Stimulated activated naive CD8-positive, alpha-beta T cell treated with anti-CD3 and anti-CD28 coated beads, Interleukin-15, amount 100 ng/mL, for 72 hours (primary cell): Measurements from ENCODE around the gene SBF2.

ENCODE experiments used
- ATAC-seq: fragments of 150-1000 bp; cut with Tn5 transposase; 2 replicates; pipeline ENCODE4 v1.10.0; 2021; ENCODE audit warnings: mild to moderate bottlenecking, moderate library complexity
- DNase-seq, 2 donors: peaks; one replicate each; pipeline ENCODE4 v3.0.0; 2021 to 2022
- H3K27ac Mint-ChIP-seq, 2 donors: one replicate each; pipeline ENCODE4 v1.8.0; 2022; ENCODE audit warnings: mild to moderate bottlenecking in 2 of 2, mixed read lengths in 2 of 2, moderate library complexity in 2 of 2
- H3K27me3 Mint-ChIP-seq: one replicate; pipeline ENCODE4 v1.8.0; 2022; ENCODE audit warnings: mixed read lengths
- H3K4me1 Mint-ChIP-seq: one replicate; pipeline ENCODE4 v1.8.0; 2022; ENCODE audit warnings: mild to moderate bottlenecking, mixed read lengths
- H3K4me3 Mint-ChIP-seq, 2 donors: one replicate each; pipeline ENCODE4 v1.8.0; 2022; ENCODE audit warnings: mild to moderate bottlenecking in 2 of 2, mixed read lengths in 2 of 2, moderate library complexity in 1 of 2
- H3K9me3 Mint-ChIP-seq, 2 donors: one replicate each; pipeline ENCODE4 v1.8.0; 2022; ENCODE audit warnings: mixed read lengths in 2 of 2

The SBF2 gene

GRCh38 chr11:9842923-9843322, 451.1 kb downstream of the SBF2 start:
- Mint-ChIP-seq H3K9me3 (peaks cover 0 to 4% of the 10 kb centered on the region in 2 donors), H3K4me1 (peaks cover 52% of the 10 kb centered on the region), H3K4me3 (no peak overlapping the region), H3K27ac (no peak overlapping the region), H3K27me3 (no peaks in the 10 kb centered on the region)
- ATAC-seq (no peak), DNase-seq (no peak)

GRCh38 chr11:9840460-9841004, 453.5 kb downstream of the SBF2 start:
- H3K27ac Mint-ChIP-seq, result peak overlapping the region; percentile 33 to 83
- peaks cover 47% of the 10 kb centered on the region for H3K4me1 Mint-ChIP-seq
- ATAC-seq, result no peak
- no peaks in the 10 kb centered on the region for H3K27me3 Mint-ChIP-seq
- no peak for DNase-seq
- peaks cover 0 to 4% of the 10 kb centered on the region in 2 donors for H3K9me3 Mint-ChIP-seq
- H3K4me3 Mint-ChIP-seq, result peak overlapping the region; percentile 33 to 55

- H3K9me3 Mint-ChIP-seq, result peaks cover 0 to 4% of the 10 kb centered on the region in 2 donors
- peak in 1 of 2 donors; percentile 34 for DNase-seq
- H3K27me3 Mint-ChIP-seq, result no peaks in the 10 kb centered on the region
- peak; percentile 91 for ATAC-seq
- peak overlapping the region; percentile 31 to 44 for H3K4me3 Mint-ChIP-seq
- peaks cover 47% of the 10 kb centered on the region for H3K4me1 Mint-ChIP-seq
- H3K27ac Mint-ChIP-seq, result peak overlapping the region; percentile 91 to 95
Measured at GRCh38 chr11:9839550-9839949, 454.5 kb downstream of the SBF2 start.

DNA sequence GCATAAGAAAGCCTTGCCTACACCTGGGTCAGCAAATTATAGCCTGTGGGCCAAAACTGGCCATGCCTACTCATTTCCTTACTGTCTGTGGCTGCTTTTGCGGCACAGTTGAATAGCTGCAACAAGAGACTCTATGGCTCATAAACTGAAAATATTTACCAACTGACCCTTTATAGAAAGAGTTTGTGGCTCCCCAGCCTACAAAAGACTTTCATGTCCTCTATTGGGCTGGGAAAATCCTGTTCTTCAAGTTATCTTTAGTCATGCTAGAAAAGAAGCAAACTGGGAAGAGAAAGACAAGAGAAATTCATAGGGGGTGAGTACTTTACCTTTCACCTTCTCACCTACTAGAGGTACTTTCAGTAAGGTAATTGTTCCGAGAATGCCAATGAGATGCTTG, 455.1 kb downstream of the SBF2 start:
- peaks cover 0 to 4% of the 10 kb centered on the region in 2 donors for H3K9me3 Mint-ChIP-seq
- ATAC-seq (peak; percentile 8), DNase-seq (no peak)
- H3K27ac Mint-ChIP-seq, result peak overlapping the region in 1 of 2 donors; percentile 95
- H3K4me1 Mint-ChIP-seq, result peaks cover 47% of the 10 kb centered on the region
- peak overlapping the region; percentile 31 to 47 for H3K4me3 Mint-ChIP-seq
- H3K27me3 Mint-ChIP-seq, result no peaks in the 10 kb centered on the region

- no peak for ATAC-seq
- Mint-ChIP-seq H3K4me3 (no peak overlapping the region), H3K4me1 (peaks cover 46% of the 10 kb centered on the region), H3K27me3 (no peaks in the 10 kb centered on the region), H3K27ac (no peak overlapping the region), H3K9me3 (peaks cover 0 to 4% of the 10 kb centered on the region in 2 donors)
- no peak for DNase-seq
Measured at GRCh38 chr11:9838229-9838628, 455.8 kb downstream of the SBF2 start.

DNA sequence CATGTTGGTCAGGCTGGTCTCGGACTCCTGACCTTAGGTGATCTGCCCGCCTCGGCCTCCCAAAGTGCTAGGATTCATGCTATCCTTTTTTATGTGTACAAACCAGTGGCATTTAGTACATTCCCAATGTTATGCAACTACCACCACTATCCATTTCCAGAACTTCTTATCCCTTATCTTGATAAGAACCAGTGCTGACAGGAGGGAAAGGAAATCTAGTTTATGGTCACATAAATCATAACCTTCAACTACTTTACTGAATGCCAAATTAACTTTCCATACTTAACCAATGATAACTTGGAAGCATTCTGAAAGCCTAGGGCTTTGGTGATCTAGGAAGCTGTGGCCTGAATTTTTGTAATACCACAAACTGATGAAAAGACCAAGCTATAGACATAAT, 459.7 kb downstream of the SBF2 start:
- DNase-seq (no peak), ATAC-seq (no peak)
- H3K4me3 Mint-ChIP-seq, result no peak overlapping the region
- H3K27me3 Mint-ChIP-seq, result no peaks in the 10 kb centered on the region
- peaks cover 8% of the 10 kb centered on the region for H3K4me1 Mint-ChIP-seq
- no peaks in the 10 kb centered on the region for H3K9me3 Mint-ChIP-seq
- no peak overlapping the region for H3K27ac Mint-ChIP-seq

GRCh38 chr11:9831122-9831521, 462.9 kb downstream of the SBF2 start:
- no peaks in the 10 kb centered on the region for H3K27me3 Mint-ChIP-seq
- H3K4me3 Mint-ChIP-seq, result no peak overlapping the region
- H3K27ac Mint-ChIP-seq, result no peak overlapping the region
- ATAC-seq (no peak), DNase-seq (no peak)
- no peaks in the 10 kb centered on the region for H3K9me3 Mint-ChIP-seq
- peaks cover 4% of the 10 kb centered on the region for H3K4me1 Mint-ChIP-seq

DNA sequence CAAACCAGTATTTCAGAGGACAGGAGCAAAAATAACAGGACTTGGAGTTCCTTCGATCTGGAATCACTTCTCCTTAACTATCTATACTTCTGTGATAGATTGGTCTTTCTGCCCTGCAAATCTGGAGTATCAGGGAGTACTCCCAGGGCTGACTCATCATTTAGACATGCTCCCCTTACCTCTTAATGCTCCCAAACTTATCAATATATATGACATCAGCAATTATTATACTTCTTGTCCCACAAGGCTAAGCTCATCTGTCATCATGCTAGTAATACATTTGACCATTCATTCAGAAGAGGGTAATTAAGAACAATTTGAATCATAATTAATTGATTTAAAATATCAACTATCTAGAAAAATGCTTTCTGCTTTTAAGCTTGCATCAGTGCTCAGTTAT, 466.3 kb downstream of the SBF2 start:
- no peaks in the 10 kb centered on the region for H3K27me3 Mint-ChIP-seq
- H3K27ac Mint-ChIP-seq, result no peak overlapping the region
- ATAC-seq (no peak), DNase-seq (no peak)
- peaks cover 12% of the 10 kb centered on the region for H3K4me1 Mint-ChIP-seq
- H3K4me3 Mint-ChIP-seq, result no peak overlapping the region
- H3K9me3 Mint-ChIP-seq, result no peaks in the 10 kb centered on the region

- no peak for DNase-seq
- Mint-ChIP-seq H3K27ac (no peak overlapping the region), H3K9me3 (no peaks in the 10 kb centered on the region), H3K27me3 (no peaks in the 10 kb centered on the region), H3K4me3 (no peak overlapping the region), H3K4me1 (peaks cover 12% of the 10 kb centered on the region)
- ATAC-seq, result peak; percentile 65
Measured at GRCh38 chr11:9826390-9826789, 467.6 kb downstream of the SBF2 start.

GRCh38 chr11:9825895-9826294, 468.1 kb downstream of the SBF2 start:
- DNase-seq (no peak), ATAC-seq (no peak)
- H3K4me3 Mint-ChIP-seq, result no peak overlapping the region
- H3K4me1 Mint-ChIP-seq, result peaks cover 12% of the 10 kb centered on the region
- H3K9me3 Mint-ChIP-seq, result no peaks in the 10 kb centered on the region
- no peak overlapping the region for H3K27ac Mint-ChIP-seq
- no peaks in the 10 kb centered on the region for H3K27me3 Mint-ChIP-seq

- peaks cover 12% of the 10 kb centered on the region for H3K4me1 Mint-ChIP-seq
- no peaks in the 10 kb centered on the region for H3K27me3 Mint-ChIP-seq
- no peak overlapping the region for H3K4me3 Mint-ChIP-seq
- ATAC-seq (no peak), DNase-seq (no peak)
- no peak overlapping the region for H3K27ac Mint-ChIP-seq
- no peaks in the 10 kb centered on the region for H3K9me3 Mint-ChIP-seq
Measured at GRCh38 chr11:9825315-9825714, 468.7 kb downstream of the SBF2 start.

DNA sequence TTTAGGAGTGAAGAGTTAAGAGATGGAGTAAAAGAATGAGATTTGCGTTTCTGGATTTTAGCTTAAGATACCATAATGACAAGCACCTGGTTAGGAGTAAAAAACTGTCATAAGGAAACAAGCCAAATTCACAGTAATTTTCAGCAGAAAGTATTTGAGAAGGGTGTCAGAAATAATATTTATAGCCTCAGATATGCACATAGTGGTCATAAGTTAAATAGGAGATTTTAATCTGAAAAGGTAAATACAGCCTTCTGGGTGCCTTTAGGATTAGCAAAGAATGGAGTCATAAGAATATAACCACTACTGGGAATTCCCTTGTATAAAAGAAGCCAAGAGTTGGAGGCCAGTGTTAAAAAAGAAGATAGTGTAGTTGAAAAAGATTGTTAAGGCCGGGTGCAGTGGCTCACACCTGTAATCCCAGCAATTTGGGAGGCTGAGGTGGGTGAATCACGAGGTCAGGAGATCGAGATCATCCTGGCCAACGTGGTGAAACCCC, 470.1 kb downstream of the SBF2 start:
- DNase-seq (no peak), ATAC-seq (no peak)
- no peaks in the 10 kb centered on the region for H3K27me3 Mint-ChIP-seq
- H3K4me1 Mint-ChIP-seq, result peaks cover 12% of the 10 kb centered on the region
- no peak overlapping the region for H3K4me3 Mint-ChIP-seq
- no peaks in the 10 kb centered on the region for H3K9me3 Mint-ChIP-seq
- H3K27ac Mint-ChIP-seq, result no peak overlapping the region

DNA sequence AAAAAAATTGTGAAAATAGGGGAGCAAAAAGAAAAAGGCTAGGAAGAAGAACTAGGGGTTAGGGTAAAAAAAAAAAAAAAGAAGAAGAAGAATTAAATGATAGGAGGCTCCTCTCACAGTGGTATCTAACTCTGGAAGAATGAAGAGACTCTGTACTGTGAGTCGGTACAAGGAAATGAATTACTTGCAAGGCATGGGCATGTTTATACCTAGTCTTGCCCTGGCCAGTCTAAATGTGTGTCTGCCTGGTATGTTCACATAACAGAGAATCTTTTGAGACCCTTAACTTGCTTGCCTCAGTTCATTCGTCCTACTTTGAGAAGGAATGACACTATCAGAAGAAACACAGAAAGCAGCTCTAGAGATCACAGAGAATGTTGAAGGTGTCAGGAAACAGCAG, 470.6 kb downstream of the SBF2 start:
- H3K9me3 Mint-ChIP-seq, result no peaks in the 10 kb centered on the region
- ATAC-seq (no peak), DNase-seq (no peak)
- H3K4me1 Mint-ChIP-seq, result peaks cover 12% of the 10 kb centered on the region
- H3K27me3 Mint-ChIP-seq, result no peaks in the 10 kb centered on the region
- no peak overlapping the region for H3K27ac Mint-ChIP-seq
- no peak overlapping the region for H3K4me3 Mint-ChIP-seq

DNA sequence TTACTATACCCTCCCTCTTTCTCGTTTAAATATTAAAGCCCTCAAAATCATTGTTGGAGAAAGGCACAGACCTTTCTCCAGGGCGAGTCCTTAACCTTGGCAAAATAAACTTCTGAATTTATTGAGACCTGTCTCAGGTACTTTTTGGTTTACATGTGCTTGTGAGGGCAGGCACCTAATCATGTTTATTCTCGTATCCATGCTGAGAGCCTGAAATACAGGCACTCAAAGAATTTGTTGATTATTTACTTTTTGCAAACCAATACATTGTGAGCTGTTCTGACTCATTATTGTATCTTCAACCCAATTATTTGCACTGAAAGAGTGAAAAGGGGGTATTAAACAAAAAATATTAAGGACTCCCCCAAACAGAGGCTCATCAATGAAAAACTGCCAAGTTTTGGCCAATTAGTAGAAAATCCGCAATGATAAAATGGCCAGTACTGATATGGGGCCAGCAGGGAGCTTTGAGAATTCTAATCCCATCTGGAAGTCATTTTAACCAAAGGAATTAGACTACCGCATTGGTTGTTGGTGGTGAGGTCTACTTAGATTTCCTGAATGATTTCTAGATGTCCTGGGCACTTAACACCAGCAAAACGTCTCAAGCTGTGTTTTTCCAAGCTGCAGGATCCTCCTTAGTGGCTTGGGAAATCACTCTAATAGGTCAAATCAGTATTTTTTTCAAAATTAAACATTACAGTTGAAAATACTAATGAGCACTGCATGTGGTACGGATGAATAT, 472.8 kb downstream of the SBF2 start:
- Mint-ChIP-seq H3K27ac (no peak overlapping the region), H3K9me3 (no peaks in the 10 kb centered on the region), H3K27me3 (no peaks in the 10 kb centered on the region), H3K4me1 (peaks cover 9% of the 10 kb centered on the region), H3K4me3 (no peak overlapping the region)
- ATAC-seq (no peak), DNase-seq (no peak)

DNA sequence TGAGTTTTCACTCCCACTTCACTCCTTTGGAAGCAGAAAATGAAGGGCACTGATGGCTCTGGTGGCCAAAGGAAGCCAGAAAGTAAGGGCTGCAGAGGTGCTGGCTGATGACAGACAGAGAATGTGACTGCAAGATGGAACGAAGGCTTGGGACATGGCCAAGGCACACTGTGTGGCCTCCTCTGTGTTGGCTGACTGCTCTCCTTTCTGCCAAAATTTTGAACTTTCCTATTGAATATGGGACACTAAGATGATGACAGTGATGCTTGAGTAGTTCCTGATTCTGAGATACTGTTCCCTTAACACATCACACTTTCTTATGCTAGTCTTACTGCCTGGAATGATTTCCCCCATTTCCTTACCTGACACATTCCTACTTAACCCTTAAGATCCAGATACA, 473.8 kb downstream of the SBF2 start:
- Mint-ChIP-seq H3K4me1 (no peaks in the 10 kb centered on the region), H3K4me3 (no peak overlapping the region), H3K27ac (no peak overlapping the region), H3K9me3 (no peaks in the 10 kb centered on the region), H3K27me3 (no peaks in the 10 kb centered on the region)
- ATAC-seq (no peak), DNase-seq (no peak)

DNA sequence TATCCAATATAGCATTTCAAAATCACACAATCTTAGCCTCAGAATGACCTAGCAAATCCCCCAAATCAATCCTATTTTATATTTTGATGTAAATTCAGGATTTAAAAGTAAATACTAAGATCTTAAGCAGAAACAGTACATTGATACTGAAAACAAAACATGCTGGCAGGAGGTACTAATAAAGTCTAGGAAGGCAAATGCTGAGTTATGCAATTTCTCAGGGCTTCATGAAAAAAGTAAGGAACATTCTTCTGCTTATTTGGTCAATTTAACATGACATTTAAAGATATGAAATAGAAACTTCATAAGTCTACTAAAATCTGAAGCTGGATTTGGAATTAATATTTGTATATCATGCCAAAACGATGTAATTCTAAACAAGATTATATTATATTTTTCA, 476.8 kb downstream of the SBF2 start:
- ATAC-seq, result no peak
- no peaks in the 10 kb centered on the region for H3K4me1 Mint-ChIP-seq
- no peak overlapping the region for H3K27ac Mint-ChIP-seq
- no peak for DNase-seq
- no peaks in the 10 kb centered on the region for H3K9me3 Mint-ChIP-seq
- H3K4me3 Mint-ChIP-seq, result no peak overlapping the region
- no peaks in the 10 kb centered on the region for H3K27me3 Mint-ChIP-seq
